HG02759 (cell line): ENCODE results near the gene KATNAL2.

Experiments used
- ATAC-seq: cut with Tn5 transposase; IDR thresholded peaks from one replicate; pipeline ENCODE4 v1.9.1; 2021; ENCODE audit warnings: mild to moderate bottlenecking, moderate library complexity; ENCODE audit not compliant: unreplicated experiment

Gene KATNAL2

DNA sequence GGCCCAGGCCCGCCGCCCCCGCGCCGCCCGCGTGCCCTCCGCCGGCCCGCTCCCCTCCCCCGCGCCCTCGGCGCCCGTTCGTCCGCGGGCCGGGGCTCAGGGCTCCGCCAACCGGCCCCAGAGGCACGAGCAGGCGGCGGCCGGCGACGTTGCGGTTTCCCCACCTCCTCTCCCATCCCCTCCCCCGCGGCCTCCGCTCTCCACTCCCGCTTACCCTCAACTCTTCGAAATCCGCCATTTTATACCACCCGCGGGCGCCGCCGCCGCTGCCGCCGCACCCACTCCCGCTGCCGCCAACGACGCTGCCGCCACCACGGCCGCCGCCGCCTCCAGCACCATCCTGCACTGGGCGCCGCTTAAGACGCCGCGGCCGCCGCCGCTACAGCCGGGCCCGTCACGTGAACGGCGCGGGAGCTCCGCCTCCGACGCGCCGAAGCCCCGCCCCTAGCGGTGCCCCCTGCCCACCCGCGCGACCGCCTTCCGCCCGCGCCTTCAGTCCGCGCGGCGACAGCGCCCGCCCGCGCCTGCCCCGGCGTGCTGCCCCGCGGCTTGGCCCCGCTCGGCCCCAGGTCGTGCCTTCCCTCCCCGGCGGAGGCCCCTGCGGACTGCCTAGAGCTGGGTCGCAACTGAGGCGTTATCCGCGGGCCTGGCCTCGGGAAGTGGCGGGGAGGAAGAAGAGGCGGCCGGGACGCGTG, at the start of gene KATNAL2, which contains the start of gene PIAS2:
Gene KATNAL2, plus strand, starts transcription at position 495 of the 695 bp plus-strand sequence. CDS start 29,271 bp downstream, outside the sequence.
Gene PIAS2, minus strand, starts transcription at position 400 of the 695 bp plus-strand sequence. Its CDS starts 162 bp downstream, at position 238.
- ATAC-seq = peak; percentile 90

- no peak for ATAC-seq
Observed at GRCh38 chr18:46868169-46868921, 49.1 kb upstream of the KATNAL2 start.

- ATAC-seq = no peak
Observed at GRCh38 chr18:46877329-46877987, 39.9 kb upstream of the KATNAL2 start.

- no peak for ATAC-seq
Observed at GRCh38 chr18:46883180-46883579, 34.2 kb upstream of the KATNAL2 start.

DNA sequence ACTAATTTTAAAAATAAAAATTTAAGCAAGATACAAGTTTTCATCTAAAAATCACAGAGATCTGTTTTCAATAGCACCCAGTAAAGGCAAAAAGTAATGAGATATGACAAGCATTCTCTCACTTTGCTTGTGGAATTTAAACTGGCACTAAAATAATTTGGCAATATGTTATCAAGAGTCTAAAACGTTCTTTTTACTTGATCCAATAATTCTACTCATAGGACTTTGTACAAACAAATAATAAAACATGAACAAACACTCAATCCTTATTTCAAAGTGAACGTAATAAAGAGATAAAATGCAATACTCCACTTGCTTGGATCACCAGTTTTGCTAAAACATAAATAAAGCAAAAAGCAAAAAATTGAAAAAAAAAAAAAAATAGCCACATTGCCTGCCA, 30.5 kb upstream of the KATNAL2 start:
- ATAC-seq = no peak

- no peak for ATAC-seq
Observed at GRCh38 chr18:46888965-46889364, 28.4 kb upstream of the KATNAL2 start.

- ATAC-seq = peak; percentile 89
Observed at GRCh38 chr18:46891742-46892214, 25.6 kb upstream of the KATNAL2 start.

GRCh38 chr18:46892842-46893241, 24.6 kb upstream of the KATNAL2 start:
- no peak for ATAC-seq

DNA sequence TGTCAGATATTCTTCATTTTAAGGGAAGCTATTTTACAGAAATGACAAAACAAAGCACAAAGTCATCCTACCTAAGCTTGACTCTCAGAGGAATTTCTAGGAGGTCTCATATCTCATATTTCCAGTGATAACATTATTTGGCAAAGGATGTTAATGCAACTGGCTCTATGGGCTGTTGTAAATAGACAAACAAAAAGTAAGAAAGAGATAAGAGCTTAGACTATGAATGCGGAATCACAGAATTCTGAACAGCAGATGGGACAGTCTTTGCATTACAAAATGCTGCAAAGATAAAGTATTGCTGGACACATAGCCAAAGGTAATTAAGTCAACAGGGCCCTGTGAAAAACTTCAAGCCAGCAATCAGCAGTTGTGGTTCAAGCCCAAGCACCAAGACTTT, 24.0 kb upstream of the KATNAL2 start:
- no peak for ATAC-seq

DNA sequence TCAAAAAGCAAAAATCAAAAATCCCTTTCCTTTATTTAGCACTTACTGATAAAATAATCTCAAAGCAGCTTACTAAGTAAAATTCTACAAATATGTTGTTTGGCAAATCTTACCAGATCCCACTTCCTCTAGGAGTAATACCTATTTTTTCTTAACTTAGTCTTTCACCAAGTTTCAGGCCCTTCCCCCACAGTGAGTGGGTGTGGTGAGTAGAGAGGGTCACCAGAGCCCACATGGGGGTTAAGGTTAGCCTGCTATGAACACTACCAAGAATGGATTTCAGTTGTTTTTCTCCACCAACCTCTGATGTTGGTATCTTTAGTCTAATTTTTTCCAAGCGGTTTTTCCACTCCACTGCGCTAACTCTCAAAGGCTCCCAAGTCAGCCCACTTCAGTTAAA, 23.3 kb upstream of the KATNAL2 start:
- ATAC-seq = no peak

DNA sequence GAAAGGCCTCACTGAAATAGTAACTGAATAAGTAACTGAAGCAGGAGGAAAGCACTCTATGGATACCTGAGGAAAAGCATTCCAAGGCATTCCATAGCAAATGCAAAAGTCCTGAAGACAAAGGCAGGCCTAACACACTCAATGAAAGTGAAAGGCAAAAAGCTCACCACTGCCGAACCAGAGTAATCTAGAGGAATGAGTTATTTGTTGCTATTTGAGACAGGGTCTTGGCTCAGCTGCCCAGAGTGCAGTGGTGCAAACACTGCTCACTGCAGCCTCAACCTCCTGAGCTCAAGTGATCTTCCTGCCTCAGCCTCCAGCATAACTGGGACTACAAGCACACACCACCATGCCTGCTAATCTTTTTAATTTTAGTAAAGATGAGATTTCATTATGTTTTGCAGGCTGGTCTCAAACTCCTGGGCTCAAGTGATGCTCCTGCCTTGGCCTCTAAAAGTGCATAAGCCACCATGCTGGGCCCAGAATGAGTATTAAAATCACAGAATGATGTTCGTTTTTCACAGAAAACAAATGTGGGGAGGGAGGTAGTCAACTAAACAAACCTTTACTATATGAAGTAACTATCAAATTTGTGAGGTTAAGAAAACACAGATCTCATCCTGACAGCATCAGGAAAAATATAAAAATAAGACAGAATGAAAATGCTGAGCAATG, 18.0 kb upstream of the KATNAL2 start:
- ATAC-seq = peak; percentile 93

GRCh38 chr18:46903406-46903805, 14.0 kb upstream of the KATNAL2 start:
- ATAC-seq = no peak

- ATAC-seq = no peak
Observed at GRCh38 chr18:46909497-46909896, 7.9 kb upstream of the KATNAL2 start.

- ATAC-seq = no peak
Observed at GRCh38 chr18:46910856-46911255, 6.5 kb upstream of the KATNAL2 start.

GRCh38 chr18:46915800-46916550, 1.4 kb upstream of the KATNAL2 start:
- no peak for ATAC-seq

DNA sequence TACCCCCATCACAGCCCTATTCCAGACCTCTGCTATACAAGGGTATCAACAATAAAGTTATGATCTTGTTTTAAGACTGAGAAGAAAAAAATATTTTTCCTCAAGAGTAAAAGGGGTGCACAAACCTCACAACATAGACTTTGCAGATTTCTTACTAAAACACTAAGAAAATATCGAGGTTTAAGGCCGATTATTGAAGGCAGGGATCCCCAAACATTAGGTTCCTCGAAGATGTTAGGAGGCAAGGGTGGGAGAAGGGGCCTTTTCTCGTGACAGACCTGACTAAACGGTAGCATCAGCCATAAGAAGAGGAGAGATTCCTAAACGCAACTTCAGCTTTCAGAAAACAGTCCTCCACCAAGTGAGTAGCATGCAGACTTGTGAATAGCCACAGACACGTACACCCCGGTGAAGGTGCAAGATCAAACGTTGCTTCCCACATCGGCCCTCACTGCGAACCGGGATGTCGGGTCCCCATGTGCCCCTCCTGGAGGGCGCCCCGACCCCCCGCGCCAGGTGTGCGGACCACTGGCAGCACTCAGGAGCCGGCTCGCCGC, 773 bp upstream of the KATNAL2 start:
- no peak for ATAC-seq

DNA sequence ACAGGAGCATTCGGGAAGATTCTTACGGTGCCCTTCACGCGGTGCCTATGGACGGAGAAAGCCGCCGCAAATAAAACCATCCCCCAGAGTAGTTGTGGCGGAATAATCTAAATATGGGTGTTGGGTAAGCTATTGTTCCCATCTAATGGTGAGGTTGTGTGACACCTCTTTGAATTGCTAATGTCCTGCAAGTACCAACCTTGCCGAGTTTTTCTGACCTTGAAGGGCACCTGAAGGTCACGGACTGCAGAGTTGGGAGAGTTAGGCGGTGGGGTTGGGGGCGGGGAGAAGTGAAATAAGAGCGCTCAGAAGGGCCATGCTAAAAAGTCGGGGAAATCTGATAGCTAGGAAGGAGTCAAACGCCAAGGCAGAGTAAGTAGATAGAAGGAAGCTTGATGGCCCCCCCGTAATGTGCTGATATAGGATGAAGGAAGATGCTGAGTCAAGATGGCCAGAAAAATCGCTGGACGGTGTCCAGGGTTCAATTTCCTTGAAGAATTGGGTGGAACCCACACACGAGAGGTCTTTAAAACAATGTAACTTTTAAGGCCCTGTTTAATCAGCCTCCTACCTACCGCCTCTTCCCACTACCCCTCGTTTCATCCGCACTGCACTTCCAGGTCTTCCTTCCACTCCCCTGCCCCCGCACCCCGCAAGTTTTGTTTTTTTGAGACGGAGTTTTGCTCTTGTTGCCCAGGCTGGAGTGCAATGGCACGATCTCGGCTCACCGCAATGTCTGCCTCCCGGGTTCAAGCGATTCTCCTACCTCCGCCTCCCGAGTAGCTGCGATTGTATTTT, 600 bp downstream of the KATNAL2 start:
- ATAC-seq = peak; percentile 2

DNA sequence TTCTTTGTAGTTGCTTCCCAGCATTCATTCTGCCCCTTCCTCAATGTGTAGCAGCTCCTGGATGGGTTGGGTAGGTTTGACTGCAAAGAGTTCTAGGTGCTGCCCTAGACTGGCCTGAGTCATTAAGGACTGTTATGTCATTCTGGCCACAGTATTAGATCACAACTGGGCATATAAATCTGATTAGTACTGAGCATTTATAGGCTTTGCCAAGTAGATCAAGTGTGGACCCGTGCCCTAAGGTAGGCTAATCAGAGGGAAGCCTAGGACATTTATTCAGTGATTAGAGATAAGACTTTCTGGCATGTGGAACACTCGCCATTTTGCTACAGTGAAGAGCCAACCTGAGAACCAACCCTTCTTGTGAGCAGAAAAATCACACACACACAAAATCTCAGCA, 2.7 kb downstream of the KATNAL2 start:
- no peak for ATAC-seq

DNA sequence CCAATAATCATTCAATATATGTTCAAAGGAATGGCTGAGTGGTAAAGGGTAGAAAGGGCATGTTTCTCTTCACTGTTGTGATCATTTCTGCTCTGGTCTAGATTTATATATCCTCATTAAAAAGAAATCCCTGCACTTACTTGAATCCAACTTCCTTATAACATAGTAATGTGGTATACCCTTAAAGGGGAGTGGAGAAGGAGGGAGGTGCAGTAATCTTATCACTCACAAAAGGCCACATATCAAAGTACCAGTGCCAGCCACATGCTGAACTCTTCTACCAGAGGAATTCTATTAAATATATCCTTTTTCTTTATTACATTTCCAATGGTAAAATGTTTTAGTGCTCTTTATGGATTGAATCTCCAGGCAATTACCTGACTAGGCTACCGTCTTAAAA, 3.3 kb downstream of the KATNAL2 start:
- ATAC-seq = no peak
